SKM-1 (cell line): ENCODE data around the gene SMARCA5.

Experiments
- DNase-seq: peaks from one replicate; lab custom pipeline; 2025; ENCODE audit not compliant: unreplicated experiment; lab: John Stamatoyannopoulos, UW

Gene SMARCA5

GRCh38 chr4:143531380-143531779 is 17.9 kb downstream of the SMARCA5 start:
- no peak for DNase-seq

GRCh38 chr4:143531788-143532491 is 18.4 kb downstream of the SMARCA5 start:
- DNase-seq = no peak

- DNase-seq = no peak
Observed at GRCh38 chr4:143538979-143539669, 25.6 kb downstream of the SMARCA5 start.

GRCh38 chr4:143539670-143540023 is 26.1 kb downstream of the SMARCA5 start:
- DNase-seq = no peak

GRCh38 chr4:143549928-143550327 is 36.4 kb downstream of the SMARCA5 start:
- no peak for DNase-seq

GRCh38 chr4:143554728-143555597 is 41.5 kb downstream of the SMARCA5 start:
- DNase-seq = no peak

GRCh38 chr4:143555676-143556075 is 42.2 kb downstream of the SMARCA5 start:
- no peak for DNase-seq

- no peak for DNase-seq
Observed at GRCh38 chr4:143558286-143558685, 44.8 kb downstream of the SMARCA5 start.

- no peak for DNase-seq
Observed at GRCh38 chr4:143558823-143559756, 45.6 kb downstream of the SMARCA5 start.

GRCh38 chr4:143559757-143560147 is 46.2 kb downstream of the SMARCA5 start:
- no peak for DNase-seq

- no peak for DNase-seq
Observed at GRCh38 chr4:143564472-143564871, 51.0 kb downstream of the SMARCA5 start.

GRCh38 chr4:143575331-143575730 is 61.8 kb downstream of the SMARCA5 start:
- no peak for DNase-seq

GRCh38 chr4:143581331-143581946 is 67.9 kb downstream of the SMARCA5 start:
- DNase-seq = no peak

GRCh38 chr4:143585548-143585947 is 72.0 kb downstream of the SMARCA5 start:
- DNase-seq = no peak

GRCh38 chr4:143586080-143586479 is 72.6 kb downstream of the SMARCA5 start:
- DNase-seq = no peak

GRCh38 chr4:143587703-143588102 is 74.2 kb downstream of the SMARCA5 start:
- no peak for DNase-seq

GRCh38 chr4:143597276-143597675 is 83.8 kb downstream of the SMARCA5 start:
- no peak for DNase-seq

GRCh38 chr4:143598816-143599215 is 85.3 kb downstream of the SMARCA5 start:
- DNase-seq = no peak

GRCh38 chr4:143599827-143600226 is 86.3 kb downstream of the SMARCA5 start:
- DNase-seq = no peak

- no peak for DNase-seq
Observed at GRCh38 chr4:143606480-143606879, 93.0 kb downstream of the SMARCA5 start.
